NCI-H1092 (cell line): Measurements from ENCODE around the gene CYP2C8.
"Not testable (repeated sequence)": the region's sequence is repeated elsewhere in the genome, so short reads cannot be mapped to it uniquely, and the experiment has no call there.

ENCODE experiments used
- DNase-seq: peaks from one replicate; lab custom pipeline; 2025; lab: John Stamatoyannopoulos, UW

Gene CYP2C8

DNA sequence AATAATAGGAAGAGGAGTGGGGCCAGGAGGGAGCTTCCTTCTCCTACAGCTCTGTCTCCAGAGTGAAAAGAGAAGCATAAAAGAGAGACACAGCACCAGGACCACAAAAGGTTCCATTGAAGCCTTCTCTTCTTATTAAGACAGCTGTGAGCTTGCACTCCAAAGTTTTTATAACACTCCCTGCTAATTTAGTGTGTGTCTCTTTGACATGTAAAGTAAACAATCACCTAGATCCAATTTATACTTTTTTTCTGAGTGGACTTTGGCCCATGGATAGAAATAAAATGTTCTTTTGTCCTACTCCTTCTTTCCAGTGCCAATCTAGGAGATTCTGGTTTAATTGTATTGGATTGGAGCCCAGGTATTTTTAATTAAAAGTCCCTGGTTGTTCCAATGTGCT, at the start of gene CYP2C8:
Gene CYP2C8, minus strand, starts transcription at position 212 of the 400 bp plus-strand sequence. Its CDS starts 95 bp downstream, at position 117.
- no peak for DNase-seq

- DNase-seq, result no peak
Measured at GRCh38 chr10:95116869-95117269, 47.6 kb upstream of the CYP2C8 start.

- not testable (repeated sequence) for DNase-seq
Measured at GRCh38 chr10:95110823-95111222, 41.5 kb upstream of the CYP2C8 start.

DNA sequence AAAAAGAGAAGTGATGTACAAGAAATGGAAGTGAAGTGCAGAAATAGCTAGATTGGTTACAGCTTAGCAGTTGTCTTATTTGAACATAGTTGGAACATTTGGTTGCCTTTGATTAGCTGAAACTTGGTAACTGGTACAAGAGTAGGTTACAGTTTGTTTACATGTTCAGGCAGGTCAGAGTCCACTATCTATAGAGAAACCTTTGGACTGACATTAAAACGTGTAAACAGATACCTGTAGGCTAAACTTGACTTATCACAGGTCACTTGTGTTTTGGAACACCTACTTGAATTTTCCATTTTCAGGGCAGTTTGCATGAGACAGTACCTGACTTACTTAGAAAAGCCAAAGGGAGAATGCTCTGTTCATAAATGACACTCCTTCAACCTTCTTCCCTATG, 28.5 kb upstream of the CYP2C8 start:
- DNase-seq, result no peak

DNA sequence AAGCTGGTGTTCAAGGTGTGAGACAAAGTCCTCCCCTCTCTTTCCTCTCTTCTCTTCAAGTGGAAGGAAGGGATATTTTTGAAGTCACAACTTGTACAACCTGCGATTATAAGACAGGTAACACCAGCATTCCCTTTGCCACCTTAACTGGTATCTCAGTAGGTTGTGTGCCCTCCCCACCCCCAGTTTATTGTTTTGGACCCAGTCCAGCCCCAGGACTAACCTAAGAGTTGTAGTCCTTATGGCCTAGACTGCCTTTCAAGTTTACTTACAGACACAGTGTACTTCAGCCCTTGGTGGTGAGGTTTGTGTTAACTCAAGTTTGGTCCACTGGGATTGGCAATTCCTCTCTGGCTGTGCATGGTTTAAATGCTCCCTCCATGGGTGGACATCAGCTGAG, 26.8 kb upstream of the CYP2C8 start:
- DNase-seq, result no peak

GRCh38 chr10:95079626-95080025, 10.3 kb upstream of the CYP2C8 start:
- DNase-seq, result not testable (repeated sequence)

DNA sequence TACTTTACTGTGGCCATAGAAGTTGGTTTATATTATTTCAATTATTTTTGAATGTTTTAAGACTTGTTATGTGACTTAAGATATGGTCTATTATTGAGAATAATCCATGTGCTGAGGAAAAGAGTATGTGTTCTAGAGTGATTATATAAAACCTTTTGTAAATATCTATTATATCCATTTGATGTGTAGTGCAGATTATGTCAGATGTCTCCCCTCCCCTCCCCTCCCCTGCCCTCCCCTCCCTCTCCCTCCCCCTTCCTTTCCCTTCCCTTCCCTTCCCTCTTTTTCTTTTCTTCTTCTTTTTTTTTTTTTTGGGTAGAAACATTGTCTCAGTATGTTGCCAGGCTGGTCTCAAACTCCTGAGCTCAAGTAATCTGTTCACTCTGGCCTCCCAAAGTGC, 8.3 kb upstream of the CYP2C8 start:
- no peak for DNase-seq

- DNase-seq, result no peak
Measured at GRCh38 chr10:95071107-95071660, 1.9 kb upstream of the CYP2C8 start.

GRCh38 chr10:95064125-95064524, 5.2 kb downstream of the CYP2C8 start:
- not testable (repeated sequence) for DNase-seq

- DNase-seq, result no peak
Measured at GRCh38 chr10:95056744-95057363, 12.4 kb downstream of the CYP2C8 start.

- DNase-seq, result no peak
Measured at GRCh38 chr10:95049919-95050318, 19.4 kb downstream of the CYP2C8 start.

DNA sequence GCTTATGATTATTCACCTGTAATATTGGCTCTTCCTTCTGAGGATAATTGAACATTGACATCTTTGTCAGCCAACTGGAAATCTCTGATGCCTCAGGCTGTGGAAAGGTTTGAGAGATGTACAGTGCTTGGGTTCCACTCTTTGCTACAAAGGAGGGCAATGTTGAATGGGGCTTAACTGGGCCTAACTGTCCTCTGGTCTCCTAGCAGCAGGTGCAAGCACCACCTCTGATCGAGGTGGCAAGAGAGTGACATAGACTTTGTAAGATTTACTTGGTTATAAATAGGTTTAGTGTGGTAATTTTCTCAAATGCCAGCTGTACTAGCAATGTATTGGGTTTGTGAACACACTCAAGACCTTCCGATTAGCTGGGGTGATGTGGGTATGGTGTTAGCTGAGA, 21.1 kb downstream of the CYP2C8 start:
- no peak for DNase-seq

DNA sequence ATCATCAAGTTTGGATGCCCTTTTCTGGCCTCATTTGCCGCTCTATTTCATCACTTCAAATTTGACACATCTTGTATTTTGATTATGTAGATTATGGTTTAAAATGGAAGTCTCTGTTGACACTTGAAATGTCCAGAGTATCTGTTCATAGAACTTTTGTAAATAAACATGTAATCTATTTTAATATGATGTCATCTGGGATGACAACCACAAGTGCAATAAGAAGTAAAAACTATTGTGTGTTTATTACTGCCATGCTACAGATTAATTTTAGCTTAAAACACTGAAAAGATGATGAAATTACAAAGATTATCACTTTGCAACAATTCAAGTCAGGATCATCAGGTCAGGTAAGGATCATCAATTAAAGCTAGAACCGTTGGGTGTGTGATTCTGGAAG, 30.0 kb downstream of the CYP2C8 start:
- DNase-seq, result no peak

GRCh38 chr10:95035332-95036295, 33.7 kb downstream of the CYP2C8 start:
- DNase-seq, result no peak

- no peak for DNase-seq
Measured at GRCh38 chr10:95034401-95034800, 34.9 kb downstream of the CYP2C8 start.

DNA sequence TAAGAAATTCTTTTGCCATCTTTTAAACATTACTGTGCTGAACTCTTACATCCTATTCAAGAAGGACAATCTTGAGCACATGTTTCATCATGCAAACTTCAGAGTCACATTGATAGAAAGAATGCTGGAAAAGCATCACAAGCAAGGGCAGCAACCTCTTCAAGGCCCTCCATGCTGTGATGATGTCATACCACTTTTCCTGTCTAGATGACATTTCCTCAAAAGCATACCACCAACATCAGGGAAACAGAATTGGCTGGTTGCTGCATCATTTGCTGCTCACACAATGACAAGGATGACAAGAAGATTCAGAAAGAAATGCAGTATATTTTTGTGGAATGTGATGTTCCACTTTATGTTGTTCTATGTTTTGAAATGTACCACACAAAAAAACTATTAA, 37.6 kb downstream of the CYP2C8 start:
- no peak for DNase-seq

GRCh38 chr10:95026461-95026860, 42.8 kb downstream of the CYP2C8 start:
- no peak for DNase-seq

DNA sequence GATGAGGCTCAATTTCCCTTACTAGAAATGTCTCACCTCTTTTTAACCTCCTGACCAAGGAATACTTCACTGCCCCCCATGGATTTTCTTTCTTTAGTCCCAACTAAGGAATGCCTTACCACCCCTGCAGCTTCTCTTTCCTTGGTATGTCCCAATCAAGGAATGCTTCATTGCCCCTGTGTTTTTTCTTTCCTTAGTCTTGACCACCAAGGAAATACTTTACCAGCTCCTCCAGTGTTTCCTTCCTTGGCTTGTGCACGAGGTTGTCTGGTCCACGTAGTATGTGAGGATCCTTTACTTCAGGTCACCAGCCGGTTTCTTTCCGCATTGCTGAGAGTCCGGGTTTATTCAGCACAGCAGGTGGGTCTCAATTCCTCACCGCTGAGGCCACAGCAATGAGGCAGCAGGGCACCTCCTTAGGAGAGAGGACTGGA, 71.5 kb downstream of the CYP2C8 start:
- DNase-seq, result no peak

- DNase-seq, result no peak
Measured at GRCh38 chr10:94992811-94993210, 76.5 kb downstream of the CYP2C8 start.

- no peak for DNase-seq
Measured at GRCh38 chr10:94991243-94991888, 77.9 kb downstream of the CYP2C8 start.

DNA sequence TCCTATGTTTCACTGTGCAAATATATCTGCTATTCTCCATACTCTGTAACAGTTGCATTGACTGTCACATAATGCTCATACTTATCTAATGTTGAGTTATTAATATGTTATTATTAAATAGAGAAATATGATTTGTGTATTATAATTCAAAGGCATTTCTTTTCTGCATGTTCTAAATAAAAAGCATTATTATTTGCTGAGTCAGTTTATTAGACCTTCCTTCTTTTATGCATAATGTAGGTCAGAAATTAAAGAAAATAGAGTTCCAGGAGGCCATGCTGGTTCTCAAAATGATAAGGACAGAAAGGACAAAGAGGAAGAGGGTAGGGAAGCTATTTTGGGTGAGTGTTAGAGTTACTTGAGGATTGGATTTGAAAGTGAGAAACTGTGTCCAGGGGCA, 80.1 kb downstream of the CYP2C8 start:
- DNase-seq, result no peak
